ENCODE results near the gene NACC1.

Gene NACC1

GRCh38 chr19:13115936-13116281 is 2.2 kb upstream of the NACC1 start:
- no peaks in the 10 kb centered on the region for H3K9me3 ChIP-seq (ENCODE audit: control insufficient read depth, insufficient read depth, low read depth, low read length)
- H3K36me3 ChIP-seq (ENCODE audit: control insufficient read depth in 2 of 2, insufficient read depth in 1 of 2, low read length in 2 of 2): peaks cover 14 to 41% of the 10 kb centered on the region in 2 experiments; a peak in 2 of 3 replicates
- CTCF ChIA-PET: interaction anchor here (1.0 to 1.5 kb wide), 4 partner anchors 21 to 97 kb away, joined by 3 to 6 read pairs (median 3); partner anchors contain the start of gene IER2
- TF ChIP-seq EGR2 (tag by site-specific recombination; IDR thresholded peaks at IDR 0.05; ENCODE audit: low read depth) (peak; percentile 28; the same call in 1 of the 2 replicates), SP3 (tag by site-specific recombination; IDR thresholded peaks at IDR 0.05) (no peak), ZNF791 (tag by site-specific recombination; IDR thresholded peaks at IDR 0.05) (no peak), ZNF530 (tag by site-specific recombination; IDR thresholded peaks at IDR 0.05; ENCODE audit: low read depth) (no peak)
- TF ChIP-seq, protein P1, sequence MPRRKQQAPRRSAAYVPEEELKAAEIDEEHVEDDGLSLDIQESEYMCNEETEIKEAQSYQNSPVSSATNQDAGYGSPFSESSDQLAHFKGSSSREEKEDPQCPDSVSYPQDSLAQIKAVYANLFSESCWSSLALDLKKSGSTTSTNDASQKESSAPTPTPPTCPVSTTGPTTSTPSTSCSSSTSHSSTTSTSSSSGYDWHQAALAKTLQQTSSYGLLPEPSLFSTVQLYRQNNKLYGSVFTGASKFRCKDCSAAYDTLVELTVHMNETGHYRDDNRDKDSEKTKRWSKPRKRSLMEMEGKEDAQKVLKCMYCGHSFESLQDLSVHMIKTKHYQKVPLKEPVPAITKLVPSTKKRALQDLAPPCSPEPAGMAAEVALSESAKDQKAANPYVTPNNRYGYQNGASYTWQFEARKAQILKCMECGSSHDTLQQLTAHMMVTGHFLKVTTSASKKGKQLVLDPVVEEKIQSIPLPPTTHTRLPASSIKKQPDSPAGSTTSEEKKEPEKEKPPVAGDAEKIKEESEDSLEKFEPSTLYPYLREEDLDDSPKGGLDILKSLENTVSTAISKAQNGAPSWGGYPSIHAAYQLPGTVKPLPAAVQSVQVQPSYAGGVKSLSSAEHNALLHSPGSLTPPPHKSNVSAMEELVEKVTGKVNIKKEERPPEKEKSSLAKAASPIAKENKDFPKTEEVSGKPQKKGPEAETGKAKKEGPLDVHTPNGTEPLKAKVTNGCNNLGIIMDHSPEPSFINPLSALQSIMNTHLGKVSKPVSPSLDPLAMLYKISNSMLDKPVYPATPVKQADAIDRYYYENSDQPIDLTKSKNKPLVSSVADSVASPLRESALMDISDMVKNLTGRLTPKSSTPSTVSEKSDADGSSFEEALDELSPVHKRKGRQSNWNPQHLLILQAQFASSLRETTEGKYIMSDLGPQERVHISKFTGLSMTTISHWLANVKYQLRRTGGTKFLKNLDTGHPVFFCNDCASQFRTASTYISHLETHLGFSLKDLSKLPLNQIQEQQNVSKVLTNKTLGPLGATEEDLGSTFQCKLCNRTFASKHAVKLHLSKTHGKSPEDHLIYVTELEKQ (tag by site-specific recombination; IDR thresholded peaks at IDR 0.05; ENCODE audit: borderline replicate concordance): no peak
- POLR2A ChIA-PET: interaction anchor here (0.5 kb wide), 1 partner anchor 89 kb away, joined by 3 read pairs; no protein-coding TSS in a partner anchor
- peak overlapping the region; percentile 81 for H3K4me3 ChIP-seq (ENCODE audit: low read depth, low read length)
- H3K4me1 ChIP-seq (ENCODE audit: control insufficient read depth, insufficient read depth, low read length): peaks cover 7% of the 10 kb centered on the region
- peak overlapping the region; percentile 56; the same call in 1 of the 2 replicates for H3K27ac ChIP-seq (ENCODE audit: extremely low read depth, low read depth, low read length)

DNA sequence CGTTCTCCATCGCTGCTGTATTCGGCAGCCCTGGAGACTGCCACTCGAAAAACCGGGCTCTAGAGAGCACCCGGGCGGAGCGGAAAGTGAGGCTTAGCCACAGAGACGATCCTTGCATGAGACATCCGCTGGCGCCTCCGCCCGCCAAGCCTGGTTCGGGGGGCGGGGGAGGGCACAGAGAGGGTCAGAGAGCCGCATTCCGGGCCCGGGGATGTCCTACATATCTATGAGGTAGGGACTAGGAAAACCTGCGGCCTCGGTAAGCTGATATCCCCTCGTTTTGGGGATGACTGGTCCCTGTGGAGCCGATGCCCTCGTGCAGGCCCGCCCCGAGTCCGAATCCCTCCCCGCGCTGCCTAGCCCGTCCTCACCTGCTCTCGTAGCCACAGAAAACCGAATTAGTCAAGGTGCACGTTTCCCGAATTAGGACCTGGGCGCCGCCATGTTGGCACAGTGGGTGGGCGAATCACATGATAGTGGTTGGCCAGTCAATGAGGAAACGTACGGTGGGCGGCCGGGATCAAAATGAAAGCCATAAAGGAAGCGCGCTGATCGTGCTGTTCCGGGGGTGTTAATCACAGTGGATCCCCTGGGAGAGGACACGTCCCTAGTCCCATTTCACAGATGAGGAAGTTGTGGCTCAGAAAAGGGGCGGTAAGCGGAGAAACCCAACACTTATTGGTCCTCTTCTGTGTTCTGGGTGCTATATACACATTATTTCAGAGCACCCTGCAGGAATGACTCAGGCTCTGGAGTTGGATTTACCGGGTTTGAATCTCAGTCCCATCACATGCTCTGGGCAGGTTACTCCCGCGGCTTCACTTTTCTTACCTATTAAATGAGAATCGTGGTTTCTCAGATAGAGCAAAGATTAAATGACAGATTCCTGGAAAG is 1.5 kb upstream of the NACC1 start, which contains the start of gene TRMT1:
TRMT1 (minus strand) TSS at position 459 of the 894 bp plus-strand sequence; CDS start at position 118, 341 bp downstream.
- H3K27ac ChIP-seq (ENCODE audit: extremely low read depth, low read depth, low read length): peak within 1 kb of the TSS; percentile 56; the same call in 1 of the 2 replicates
- H3K9me3 ChIP-seq (ENCODE audit: control insufficient read depth, insufficient read depth, low read depth, low read length): no peaks in the 10 kb centered on the region
- H3K4me1 ChIP-seq (ENCODE audit: control insufficient read depth, insufficient read depth, low read length): peaks cover 7% of the 10 kb centered on the region
- ChIA-PET CTCF (interaction anchor here (0.6 to 2.3 kb wide), 3 partner anchors 39 to 139 kb away, joined by 3 to 13 read pairs (median 3); no protein-coding TSS in a partner anchor), POLR2A (interaction anchor here (1.2 to 4.0 kb wide), 4 partner anchors 25 to 151 kb away, joined by 3 to 48 read pairs (median 11); no protein-coding TSS in a partner anchor)
- H3K4me3 ChIP-seq (ENCODE audit: low read depth, low read length): peak within 1 kb of the TSS; percentile 81
- H3K36me3 ChIP-seq (ENCODE audit: control insufficient read depth in 2 of 2, insufficient read depth in 1 of 2, low read length in 2 of 2): peaks cover 14 to 47% of the 10 kb centered on the region in 2 experiments; a peak in 2 of 3 replicates
- no peak for TF ChIP-seq ZNF426 (tag by site-specific recombination; IDR thresholded peaks at IDR 0.05)
- TF ChIP-seq, protein P2, sequence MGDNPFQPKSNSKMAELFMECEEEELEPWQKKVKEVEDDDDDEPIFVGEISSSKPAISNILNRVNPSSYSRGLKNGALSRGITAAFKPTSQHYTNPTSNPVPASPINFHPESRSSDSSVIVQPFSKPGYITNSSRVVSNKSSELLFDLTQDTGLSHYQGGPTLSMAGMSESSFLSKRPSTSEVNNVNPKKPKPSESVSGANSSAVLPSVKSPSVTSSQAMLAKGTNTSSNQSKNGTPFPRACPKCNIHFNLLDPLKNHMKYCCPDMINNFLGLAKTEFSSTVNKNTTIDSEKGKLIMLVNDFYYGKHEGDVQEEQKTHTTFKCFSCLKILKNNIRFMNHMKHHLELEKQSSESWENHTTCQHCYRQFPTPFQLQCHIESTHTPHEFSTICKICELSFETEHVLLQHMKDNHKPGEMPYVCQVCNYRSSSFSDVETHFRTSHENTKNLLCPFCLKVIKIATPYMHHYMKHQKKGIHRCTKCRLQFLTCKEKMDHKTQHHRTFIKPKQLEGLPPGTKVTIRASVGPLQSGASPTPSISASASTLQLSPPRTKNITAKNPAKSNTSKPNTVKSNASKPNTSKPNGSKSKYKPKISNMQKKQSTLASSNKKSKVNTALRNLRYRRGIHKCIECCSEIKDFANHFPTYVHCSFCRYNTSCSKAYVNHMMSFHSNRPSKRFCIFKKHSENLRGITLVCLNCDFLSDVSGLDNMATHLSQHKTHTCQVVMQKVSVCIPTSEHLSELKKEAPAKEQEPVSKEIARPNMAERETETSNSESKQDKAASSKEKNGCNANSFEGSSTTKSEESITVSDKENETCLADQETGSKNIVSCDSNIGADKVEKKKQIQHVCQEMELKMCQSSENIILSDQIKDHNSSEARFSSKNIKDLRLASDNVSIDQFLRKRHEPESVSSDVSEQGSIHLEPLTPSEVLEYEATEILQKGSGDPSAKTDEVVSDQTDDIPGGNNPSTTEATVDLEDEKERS (tag by site-specific recombination; IDR thresholded peaks at IDR 0.05): peak; percentile 12; the same call in 1 of the 2 replicates
- 0 out of 2 replicates have a peak, but pooled peaks have one; percentile 69 for TF ChIP-seq ZNF610 (tag by site-specific recombination; IDR thresholded peaks at IDR 0.05; ENCODE audit: borderline replicate concordance)
- peak; percentile 88 for TF ChIP-seq GFI1B (tag by site-specific recombination; IDR thresholded peaks at IDR 0.05)
- TF ChIP-seq ZNF660 (tag by site-specific recombination; IDR thresholded peaks at IDR 0.05): peak; percentile 87
- TF ChIP-seq, protein P3, sequence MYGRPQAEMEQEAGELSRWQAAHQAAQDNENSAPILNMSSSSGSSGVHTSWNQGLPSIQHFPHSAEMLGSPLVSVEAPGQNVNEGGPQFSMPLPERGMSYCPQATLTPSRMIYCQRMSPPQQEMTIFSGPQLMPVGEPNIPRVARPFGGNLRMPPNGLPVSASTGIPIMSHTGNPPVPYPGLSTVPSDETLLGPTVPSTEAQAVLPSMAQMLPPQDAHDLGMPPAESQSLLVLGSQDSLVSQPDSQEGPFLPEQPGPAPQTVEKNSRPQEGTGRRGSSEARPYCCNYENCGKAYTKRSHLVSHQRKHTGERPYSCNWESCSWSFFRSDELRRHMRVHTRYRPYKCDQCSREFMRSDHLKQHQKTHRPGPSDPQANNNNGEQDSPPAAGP (tag by site-specific recombination; IDR thresholded peaks at IDR 0.05): peak; percentile 92
- peak; percentile 92 for TF ChIP-seq SP7 (tag by site-specific recombination; IDR thresholded peaks at IDR 0.05)
- TF ChIP-seq, protein P4, sequence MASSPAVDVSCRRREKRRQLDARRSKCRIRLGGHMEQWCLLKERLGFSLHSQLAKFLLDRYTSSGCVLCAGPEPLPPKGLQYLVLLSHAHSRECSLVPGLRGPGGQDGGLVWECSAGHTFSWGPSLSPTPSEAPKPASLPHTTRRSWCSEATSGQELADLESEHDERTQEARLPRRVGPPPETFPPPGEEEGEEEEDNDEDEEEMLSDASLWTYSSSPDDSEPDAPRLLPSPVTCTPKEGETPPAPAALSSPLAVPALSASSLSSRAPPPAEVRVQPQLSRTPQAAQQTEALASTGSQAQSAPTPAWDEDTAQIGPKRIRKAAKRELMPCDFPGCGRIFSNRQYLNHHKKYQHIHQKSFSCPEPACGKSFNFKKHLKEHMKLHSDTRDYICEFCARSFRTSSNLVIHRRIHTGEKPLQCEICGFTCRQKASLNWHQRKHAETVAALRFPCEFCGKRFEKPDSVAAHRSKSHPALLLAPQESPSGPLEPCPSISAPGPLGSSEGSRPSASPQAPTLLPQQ (tag by site-specific recombination; IDR thresholded peaks at IDR 0.05): peak; percentile 76; the same call in 1 of the 2 replicates
- TF ChIP-seq, protein P5, sequence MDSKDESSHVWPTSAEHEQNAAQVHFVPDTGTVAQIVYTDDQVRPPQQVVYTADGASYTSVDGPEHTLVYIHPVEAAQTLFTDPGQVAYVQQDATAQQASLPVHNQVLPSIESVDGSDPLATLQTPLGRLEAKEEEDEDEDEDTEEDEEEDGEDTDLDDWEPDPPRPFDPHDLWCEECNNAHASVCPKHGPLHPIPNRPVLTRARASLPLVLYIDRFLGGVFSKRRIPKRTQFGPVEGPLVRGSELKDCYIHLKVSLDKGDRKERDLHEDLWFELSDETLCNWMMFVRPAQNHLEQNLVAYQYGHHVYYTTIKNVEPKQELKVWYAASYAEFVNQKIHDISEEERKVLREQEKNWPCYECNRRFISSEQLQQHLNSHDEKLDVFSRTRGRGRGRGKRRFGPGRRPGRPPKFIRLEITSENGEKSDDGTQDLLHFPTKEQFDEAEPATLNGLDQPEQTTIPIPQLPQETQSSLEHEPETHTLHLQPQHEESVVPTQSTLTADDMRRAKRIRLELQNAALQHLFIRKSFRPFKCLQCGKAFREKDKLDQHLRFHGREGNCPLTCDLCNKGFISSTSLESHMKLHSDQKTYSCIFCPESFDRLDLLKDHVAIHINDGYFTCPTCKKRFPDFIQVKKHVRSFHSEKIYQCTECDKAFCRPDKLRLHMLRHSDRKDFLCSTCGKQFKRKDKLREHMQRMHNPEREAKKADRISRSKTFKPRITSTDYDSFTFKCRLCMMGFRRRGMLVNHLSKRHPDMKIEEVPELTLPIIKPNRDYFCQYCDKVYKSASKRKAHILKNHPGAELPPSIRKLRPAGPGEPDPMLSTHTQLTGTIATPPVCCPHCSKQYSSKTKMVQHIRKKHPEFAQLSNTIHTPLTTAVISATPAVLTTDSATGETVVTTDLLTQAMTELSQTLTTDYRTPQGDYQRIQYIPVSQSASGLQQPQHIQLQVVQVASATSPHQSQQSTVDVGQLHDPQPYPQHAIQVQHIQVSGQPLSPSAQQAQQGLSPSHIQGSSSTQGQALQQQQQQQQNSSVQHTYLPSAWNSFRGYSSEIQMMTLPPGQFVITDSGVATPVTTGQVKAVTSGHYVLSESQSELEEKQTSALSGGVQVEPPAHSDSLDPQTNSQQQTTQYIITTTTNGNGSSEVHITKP (tag by site-specific recombination; IDR thresholded peaks at IDR 0.05): peak; percentile 86
- TF ChIP-seq, protein P6, sequence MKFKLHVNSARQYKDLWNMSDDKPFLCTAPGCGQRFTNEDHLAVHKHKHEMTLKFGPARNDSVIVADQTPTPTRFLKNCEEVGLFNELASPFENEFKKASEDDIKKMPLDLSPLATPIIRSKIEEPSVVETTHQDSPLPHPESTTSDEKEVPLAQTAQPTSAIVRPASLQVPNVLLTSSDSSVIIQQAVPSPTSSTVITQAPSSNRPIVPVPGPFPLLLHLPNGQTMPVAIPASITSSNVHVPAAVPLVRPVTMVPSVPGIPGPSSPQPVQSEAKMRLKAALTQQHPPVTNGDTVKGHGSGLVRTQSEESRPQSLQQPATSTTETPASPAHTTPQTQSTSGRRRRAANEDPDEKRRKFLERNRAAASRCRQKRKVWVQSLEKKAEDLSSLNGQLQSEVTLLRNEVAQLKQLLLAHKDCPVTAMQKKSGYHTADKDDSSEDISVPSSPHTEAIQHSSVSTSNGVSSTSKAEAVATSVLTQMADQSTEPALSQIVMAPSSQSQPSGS (tag by site-specific recombination; IDR thresholded peaks at IDR 0.05; ENCODE audit: low read depth): no peak
- TF ChIP-seq ZNF341 (tag by site-specific recombination; IDR thresholded peaks at IDR 0.05; ENCODE audit: low read depth): peak; percentile 91
